NCI-H748 treated with DMSO at 0.1 percent for 48 hours (cell line): ENCODE data around the gene RPS27A.
"Not testable (repeated sequence)": the region's sequence is repeated elsewhere in the genome, so short reads cannot be mapped to it uniquely, and the experiment has no call there.

ENCODE experiments used
- DNase-seq: peaks from one replicate; lab custom pipeline; 2025; lab: John Stamatoyannopoulos, UW

The RPS27A gene

DNA sequence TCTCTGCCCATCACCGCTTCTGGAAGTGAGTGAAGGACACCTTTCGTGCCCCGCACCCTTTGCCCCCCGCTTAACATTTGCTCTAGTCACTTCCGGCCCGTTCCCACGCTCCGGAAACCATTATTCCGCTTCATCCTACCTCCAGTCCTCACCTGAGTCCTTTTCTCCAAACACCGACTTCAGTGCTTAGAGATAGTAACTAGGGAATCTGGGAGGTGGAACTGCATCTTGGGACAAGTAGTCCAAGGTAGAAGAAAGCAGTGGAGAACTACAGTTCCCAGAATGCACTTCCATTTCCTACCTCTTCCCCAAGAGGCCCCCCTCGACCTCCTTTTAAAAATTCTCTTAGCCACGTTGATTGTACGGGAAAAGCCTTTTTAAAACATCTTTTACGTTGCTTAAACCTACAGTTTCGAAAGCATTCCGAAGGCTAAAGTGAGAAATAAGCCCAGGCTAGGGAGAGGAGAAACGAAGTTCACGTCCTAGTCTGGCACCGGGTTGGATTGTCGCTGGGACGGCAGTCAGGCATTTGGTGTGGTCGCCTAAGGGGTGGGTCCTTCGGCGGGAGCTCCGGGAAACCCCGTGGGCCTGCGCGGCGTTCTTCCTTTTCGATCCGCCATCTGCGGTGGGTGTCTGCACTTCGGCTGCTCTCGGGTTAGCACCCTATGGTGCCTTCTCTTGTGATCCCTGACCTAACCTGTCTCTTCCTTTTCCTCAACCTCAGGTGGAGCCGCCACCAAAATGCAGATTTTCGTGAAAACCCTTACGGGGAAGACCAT is at the start of gene RPS27A, which contains the start of gene CLHC1:
TSS of gene RPS27A (plus strand) at position 605 of the 779 bp plus-strand sequence. CDS start at position 742, 137 bp downstream.
TSS of gene CLHC1 (minus strand) at position 210 of the 779 bp plus-strand sequence. CDS start 9,882 bp downstream, outside the sequence.
- peak; percentile 91 for DNase-seq

DNA sequence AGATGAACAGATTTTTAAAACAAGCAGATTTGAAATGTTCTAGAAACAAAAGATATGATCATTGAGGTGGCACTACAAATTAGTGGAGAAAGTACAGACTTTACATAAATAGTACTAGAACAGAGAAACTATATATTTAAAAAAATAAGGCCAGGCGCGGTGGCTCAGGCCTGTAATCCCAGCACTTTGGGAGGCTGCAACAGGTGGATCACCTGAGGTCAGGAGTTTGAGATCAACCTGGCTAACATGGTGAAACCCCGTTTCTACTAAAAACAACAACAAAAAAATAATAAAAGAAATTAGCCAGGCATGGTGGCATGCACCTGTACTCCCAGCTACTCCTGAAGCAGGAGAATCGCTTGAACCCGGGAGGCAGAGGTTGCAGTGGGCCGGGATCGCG is 45.7 kb upstream of the RPS27A start:
- not testable (repeated sequence) for DNase-seq

DNA sequence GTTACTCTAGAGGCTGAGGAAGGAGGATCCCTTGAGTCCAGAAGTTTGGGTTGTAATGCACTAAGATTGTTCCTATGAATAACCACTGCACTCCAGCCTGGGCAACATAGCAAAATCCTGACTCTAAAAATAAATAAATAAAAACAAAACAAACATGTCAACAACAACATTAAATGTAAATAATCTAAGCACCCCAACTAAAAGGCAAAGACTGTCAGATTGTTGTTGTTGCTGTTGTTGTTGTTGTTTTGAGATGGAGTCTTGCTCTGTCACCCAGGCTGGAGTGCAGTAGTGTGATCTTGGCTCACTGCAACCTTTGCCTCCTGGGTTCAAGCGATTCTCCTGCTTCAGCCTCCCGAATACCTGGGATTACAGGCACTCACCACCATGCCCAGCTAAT is 40.6 kb upstream of the RPS27A start:
- DNase-seq: not testable (repeated sequence)

DNA sequence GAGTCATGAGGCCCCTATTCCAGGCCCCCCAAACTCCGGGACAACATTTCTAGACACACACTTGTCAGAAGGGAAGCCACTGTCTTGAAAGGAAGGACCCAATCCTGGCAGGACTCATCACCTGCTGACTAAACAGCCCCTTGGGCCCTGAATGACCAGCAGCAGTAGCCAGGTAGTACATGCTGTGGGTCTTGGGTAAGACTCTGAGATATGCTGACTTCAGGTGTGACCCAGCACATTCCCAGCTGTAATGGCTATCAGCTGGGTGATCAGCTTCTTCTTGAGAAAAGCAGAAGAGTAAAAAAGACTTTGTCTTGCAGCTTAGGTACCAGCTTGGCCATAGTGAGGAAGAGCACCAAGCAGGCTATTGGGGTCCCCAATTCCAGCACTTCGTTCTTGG is 36.0 kb upstream of the RPS27A start:
- DNase-seq: no peak

DNA sequence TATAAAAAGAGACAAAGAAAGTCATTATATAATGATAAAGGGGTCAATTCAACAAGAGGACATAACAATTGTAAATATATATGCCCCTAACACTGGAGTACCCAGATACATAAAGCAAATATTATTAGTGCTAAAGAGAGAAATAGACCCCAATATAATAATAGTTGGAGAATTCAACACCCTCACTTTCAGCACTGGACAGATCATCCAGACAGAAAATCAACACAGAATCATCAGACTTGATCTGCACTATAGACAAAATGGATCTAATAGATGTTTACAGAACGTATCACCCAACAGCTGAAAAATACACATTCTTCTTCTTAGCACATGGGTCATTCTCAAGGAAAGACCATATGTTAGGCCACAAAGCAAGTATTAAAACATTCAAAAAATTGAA is 32.1 kb upstream of the RPS27A start:
- no peak for DNase-seq

DNA sequence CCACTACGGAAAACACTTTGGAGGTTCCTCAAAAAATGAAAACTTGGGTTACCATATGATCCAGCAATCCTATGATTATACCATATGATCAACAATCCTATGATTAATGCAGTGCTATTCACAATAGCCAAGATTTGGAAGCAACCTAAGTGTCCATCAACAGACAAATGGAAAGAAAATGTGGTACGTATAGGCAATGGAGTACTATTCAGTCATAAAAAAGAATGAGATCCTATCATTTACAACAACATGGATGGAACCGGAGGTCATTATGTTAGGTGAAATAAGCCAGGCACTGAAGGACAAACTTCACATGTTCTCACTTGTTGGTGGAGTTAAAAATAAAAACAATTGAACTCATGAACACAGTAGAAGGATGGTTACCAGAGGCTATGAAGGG is 28.0 kb upstream of the RPS27A start:
- DNase-seq: no peak

DNA sequence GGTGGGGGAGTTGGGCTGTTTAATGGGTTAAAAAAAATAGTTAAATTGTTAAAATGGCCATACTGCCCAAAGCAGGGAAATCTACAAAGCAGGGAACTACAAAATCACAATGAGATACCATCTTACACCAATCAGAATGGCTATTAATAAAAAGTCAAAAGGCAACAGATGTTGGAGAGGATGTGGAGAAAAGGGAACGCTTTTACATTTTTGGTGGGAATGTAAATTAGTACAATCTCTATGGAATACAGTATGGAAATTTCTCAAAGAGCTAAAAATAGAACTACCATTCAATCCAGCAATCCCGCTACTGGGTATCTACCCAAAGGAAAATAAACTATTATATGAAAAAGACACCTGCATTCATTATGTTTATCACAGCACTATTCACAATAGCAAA is 27.5 kb upstream of the RPS27A start:
- no peak for DNase-seq

DNA sequence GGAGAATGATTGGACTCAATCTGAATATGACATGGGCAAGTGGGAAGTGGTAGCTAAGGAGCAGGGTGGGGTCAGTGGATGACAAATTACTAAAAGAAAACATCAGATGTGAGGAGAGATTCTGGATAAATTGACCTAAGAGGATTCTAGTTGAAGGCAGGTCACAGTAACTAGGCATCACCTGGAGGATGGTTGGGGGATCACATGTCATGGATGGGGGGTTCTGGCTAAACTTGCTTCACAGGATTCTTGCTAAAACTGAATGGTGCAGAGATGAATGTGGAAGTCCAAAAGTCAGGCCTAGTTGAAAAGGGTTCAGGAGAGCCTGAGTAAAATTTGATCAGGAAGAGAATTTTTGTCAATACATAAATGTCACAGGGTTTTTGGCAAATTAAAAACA is 18.7 kb upstream of the RPS27A start:
- no peak for DNase-seq

DNA sequence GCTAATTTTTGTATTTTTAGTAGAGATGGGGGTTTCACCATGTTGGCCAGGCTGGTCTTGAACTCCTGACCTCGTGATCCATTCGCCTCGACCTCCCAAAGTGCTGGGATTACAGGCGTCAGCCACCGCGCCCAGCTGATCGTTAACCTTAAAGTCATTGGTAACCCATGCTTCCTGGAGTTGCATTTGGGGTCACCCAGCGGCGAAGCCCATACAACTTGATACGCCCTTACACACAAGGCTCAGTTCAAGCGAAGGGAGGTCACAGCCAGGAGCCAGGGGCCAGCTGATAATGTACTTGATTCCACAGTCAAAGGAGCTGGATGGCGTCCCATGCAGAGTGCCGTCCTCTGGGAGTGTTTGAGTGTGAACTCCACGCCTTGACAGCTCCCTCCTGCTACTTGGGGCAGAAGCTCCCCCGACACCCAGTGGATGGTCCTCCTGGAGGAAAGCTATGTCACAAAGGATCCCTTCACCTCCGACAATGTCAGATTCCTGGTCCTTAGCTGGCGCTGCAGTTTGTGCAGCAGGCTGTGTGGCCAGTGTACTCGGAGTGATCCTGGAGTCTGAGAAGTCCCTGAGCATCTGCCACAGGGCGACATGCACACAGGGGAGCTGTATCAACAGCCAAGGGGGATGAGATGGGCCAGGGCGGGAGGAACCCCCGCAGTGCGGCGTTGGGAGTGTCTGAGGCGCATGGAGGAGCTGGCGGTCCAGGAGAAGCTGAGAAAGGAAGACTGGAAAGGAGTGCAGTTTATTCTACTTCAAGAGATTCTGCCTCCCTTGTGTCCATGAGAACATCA is 8.3 kb upstream of the RPS27A start:
- no peak for DNase-seq

DNA sequence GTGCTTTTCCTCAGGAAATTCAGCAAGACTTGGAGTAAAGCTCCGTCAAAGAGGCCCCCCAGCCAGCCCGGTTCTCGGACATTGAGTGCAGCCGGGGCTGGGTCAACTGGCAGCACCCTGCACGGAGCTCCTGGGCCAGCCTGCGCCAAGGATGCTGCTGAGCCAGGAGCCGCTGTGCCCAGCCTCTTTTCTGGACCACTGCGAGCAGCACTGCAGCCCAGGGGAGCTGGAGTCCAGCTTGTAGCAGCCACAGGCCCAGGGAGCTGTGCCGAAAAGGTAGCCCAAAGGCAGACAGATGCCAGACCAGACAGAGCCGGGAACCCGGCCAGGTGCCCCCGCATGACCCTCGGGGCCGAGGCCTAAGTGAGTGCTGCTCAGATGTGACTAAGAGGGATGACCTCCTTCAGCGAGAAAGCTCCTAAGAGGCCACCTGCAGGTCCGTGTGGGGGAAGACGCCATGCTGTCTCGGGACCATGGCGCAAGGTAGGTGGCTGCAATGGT is 7.7 kb upstream of the RPS27A start:
- DNase-seq: no peak

DNA sequence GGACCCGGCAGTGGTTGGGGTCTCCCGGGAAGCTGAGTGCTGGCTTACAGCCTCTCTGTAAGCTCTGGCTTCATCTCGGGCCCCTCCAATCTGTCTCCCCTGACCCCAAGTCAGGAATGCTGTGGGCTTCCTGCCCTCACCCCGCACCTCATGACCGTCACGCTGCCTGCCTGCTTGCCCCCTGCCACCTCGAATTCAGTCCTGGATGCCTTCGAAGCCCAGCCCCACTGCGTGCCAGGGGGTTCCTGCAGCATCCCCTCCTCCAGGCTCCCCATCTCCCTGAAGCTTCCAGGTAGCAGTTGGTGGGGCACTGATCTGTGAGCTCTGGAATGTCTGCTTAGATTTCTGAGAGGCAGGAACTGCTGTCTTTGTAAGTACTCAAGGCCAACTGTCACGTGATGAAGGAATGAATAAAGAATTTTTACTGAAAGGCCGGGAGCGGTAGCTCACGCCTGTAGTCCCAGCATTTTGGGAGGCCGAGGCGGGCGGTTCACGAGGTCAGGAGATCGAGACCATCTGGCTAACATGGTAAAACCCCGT is 6.9 kb upstream of the RPS27A start:
- no peak for DNase-seq

DNA sequence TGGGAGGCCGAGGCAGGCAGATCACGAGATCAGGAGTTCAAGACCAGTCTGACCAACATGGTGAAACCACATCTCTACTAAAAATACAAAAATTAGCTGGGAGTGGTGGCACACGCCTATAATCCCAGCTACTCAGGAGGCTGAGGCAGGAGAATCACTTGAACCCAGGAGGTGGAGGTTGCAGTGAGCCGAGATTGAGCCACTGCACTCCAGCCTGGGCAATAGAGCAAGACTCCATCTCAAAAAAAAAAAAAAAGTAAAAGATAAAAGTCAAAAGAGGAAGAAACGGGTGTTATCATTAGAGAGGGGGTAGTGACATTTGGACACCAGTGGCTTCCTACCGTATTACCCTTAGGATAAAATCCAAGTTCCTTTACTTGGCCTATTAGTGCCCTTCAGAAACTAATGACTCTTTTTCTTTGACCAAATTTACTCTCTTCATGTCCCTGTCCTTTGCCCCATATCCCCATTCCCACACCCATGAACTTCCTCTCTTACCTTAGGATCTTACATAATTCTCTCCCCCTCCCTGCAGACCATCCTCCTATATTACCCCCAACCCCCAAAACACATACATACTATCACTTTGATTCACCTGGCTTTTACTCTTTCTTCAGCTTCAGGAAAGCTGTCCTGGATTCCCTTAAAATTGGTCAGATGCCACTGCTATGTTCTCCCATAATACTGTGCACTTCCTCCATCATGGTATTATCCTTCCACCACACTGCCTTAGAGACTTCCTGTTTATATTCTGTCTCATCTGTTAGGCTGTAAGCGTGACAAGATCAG is 4.9 kb upstream of the RPS27A start:
- DNase-seq: not testable (repeated sequence)

DNA sequence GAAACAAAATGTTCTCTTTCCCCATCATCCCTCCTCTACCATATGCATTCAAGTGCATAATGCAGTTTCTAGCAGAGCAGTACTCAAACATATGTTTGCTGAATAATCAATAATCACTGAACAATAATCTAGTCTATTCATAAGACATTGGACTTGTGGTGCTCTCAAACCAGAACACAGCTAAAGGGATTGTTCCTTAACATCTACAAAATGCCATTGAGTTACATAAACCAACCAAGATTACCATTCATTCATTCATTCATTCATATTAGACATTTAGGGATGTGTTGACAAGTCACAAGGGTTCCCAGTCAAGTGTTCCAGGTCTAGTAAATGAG is 4.3 kb upstream of the RPS27A start:
- no peak for DNase-seq

DNA sequence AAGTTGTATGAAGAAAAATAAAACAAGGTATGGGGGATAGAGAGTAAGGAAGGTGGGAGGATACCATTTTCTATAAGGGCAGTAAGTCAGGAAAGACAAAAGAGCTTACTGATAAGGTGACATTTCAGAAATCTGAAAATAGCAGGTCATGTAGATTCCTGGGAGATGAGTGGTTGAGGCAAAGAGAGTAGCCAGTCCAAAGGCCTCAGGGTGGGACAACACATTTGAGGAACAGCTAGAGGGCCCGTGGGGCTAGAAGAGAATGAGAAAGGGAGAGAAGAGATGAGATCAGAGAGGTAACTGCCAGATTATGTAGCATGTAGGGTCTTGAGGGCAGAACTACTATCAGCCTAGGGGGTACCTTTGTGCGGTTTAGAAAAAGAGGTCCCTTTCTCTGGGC is 3.3 kb upstream of the RPS27A start:
- DNase-seq: no peak

DNA sequence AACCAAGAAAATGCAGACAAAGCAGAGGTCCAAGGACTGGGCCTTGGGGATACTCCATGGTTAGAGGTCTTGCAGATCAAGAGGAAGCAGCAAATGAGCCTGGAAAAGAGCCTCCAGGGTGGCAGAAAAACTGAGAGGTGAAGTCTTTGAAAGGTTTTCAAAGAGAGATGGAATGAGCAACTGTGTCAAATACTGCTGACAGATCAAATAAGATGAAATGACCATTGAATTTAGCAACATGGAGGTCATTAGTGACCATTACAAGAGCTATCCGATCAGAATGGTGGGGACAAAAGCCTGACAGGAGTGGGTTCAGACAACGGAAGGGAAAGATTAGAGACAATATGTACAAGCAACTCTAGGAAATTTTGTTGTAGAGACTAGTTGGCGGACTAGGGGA is 1.9 kb upstream of the RPS27A start:
- DNase-seq: no peak

DNA sequence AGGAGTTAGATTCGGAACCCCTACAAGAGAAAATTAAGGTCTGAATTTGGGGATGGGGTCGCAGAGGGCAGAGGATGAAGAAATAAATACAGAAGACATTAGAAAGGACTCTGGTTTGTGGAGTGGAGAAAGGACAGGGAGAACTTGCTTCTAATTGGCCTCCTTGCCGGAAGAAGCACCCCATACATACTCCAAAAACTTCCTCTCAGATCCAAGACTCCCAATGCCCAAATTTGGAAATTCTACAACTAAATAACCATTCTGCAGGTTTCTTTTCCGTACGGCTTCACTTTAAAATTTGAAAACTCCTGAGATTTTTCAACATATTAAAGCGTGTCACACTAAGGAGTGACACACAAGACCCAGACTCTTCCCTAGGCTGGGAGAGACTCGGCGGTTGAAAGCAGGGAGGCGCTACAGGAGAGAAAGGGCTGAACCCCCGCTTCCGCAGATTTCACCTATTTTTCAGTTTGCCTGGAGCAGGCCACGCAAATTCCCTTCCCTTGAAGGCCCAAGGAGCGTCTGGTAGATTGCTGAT is 873 bp upstream of the RPS27A start:
- no peak for DNase-seq

DNA sequence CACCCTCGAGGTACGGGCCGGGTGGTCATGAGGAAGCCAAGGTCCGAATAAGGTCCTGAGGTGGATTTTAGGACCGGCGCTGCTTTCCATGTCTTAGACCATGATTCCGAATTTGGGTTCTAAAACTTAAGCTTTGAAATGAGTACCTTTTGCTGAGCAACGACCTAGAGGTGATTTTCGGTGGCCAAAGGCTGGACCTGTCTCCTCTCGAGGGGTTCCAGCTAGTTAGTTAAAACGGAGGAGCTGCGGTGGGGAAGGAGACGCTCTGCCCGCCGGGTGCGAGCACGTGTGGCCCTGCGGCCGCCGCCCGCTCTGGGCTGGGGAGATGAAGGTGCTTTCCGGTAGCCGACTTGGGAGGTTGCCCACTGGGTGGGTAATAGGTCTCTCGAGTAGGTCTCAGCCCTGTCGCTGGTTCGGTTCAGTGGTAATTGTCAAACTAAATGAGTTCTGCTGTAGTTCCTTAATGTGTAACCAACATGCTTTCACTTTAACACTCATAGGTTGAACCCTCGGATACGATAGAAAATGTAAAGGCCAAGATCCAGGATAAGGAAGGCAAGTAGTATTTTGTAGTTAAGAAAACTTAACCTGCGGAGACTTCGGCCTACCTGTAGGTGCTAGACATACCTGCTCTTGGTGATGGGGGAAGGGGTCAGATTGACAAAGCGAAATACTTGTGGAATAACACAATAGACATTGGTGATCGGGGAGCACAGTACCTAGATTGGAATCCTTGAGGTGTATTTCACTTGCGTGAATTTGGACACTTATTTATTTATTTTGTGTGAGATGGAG is 572 bp downstream of the RPS27A start:
- DNase-seq: no peak

DNA sequence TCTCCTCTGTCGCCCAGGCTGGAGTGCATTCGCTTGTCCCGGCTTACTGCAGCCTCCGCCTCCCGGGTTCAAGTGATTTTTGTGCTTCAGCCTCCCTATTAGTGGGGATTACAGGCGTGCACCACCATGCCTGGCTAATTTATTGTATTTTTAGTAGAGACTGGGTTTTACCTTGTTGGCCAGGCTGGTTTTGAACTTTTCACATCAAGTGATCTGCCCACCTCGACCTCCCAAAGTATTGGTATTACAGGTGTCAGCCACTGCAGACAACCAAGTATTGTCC is 1.1 kb downstream of the RPS27A start:
- DNase-seq: no peak

DNA sequence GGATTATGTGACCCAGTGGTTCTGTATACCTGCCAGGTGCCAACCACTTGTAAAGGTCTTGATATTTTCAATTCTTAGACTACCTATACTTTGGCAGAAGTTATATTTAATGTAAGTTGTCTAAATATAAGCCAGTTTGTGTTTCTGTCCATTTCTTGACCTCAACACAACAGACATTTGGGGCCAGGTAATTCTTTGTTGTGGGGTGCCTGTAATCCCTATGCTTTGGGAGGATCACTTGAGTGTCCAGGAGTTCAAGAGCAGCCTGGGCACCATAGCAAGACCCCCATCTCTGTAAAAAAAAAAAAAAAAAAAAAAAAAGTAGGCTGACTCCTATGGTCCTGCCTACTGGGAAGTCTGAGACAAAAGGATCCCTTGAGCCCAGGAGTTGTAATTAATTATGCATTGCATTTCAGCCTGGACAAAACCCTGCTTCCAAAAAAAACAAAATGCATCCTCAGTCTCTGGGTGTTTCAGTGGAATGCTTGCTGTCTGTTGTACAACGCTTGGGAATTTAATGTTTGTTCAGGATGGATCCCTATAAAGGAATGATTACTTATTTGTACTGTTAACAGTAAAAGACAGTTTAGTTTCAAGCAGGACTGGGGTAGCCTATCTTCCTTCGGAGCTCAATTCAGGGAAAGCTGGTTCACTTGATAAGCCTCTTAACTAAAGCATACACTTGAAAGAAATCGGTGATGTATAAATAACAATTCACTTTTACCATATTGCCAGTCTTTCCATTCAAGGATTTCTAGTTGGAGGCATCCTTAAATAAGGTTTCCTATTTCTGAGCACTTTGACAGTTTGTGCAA is 3.4 kb downstream of the RPS27A start:
- DNase-seq: no peak

DNA sequence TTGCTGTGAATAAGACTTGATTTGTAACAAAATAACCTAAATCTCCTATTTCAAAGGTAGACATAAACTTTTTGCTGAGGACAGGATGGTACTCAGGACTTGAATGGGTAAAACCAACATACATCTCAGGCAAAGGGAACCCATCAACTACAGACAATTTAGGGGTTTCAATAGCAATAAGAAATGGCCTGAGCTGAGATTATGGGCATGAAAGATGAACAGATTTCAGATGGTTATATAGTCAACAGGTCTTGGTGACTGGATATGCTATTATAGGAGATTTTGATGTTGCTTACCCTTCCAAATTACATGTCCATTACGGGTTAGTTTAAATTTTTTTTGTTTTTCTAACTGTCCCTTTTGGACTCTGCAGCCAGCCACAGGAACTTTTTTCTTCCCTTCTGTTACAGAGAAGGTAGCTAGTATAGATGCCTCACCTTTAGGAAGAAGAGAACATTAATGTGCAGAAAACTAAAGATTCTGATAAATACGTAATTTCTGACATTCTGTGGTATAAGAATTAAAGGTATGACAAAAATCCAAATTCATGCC is 4.6 kb downstream of the RPS27A start:
- DNase-seq: no peak
